Measurements from ENCODE around the gene ATXN1L.
"Not testable (repeated sequence)": the region's sequence is repeated elsewhere in the genome, so short reads cannot be mapped to it uniquely, and the experiment has no call there.

Gene ATXN1L

GRCh38 chr16:71853413-71853812, 7.6 kb downstream of the ATXN1L start:
- no peak overlapping the region for H3K9ac ChIP-seq (ENCODE audit: low read depth, low read length)

GRCh38 chr16:71854369-71854948, 8.7 kb downstream of the ATXN1L start:
- Histone ChIP-seq H3K4me2 (ENCODE audit: low read length) (no peak overlapping the region), H3K9me3 (replicated peaks; ENCODE audit: low read length) (no peaks in the 10 kb centered on the region), H3K9ac (ENCODE audit: low read depth, low read length) (no peak overlapping the region), H3K27me3 (ENCODE audit: control insufficient read depth, insufficient read depth, low read length) (no peaks in the 10 kb centered on the region), H3K4me1 (ENCODE audit: control insufficient read depth, insufficient read depth, low read length) (no peaks in the 10 kb centered on the region), H3K4me3 (ENCODE audit: low read length) (no peak overlapping the region), H3K36me3 (ENCODE audit: insufficient read depth, low read length) (peaks cover 50% of the 10 kb centered on the region)

More at GRCh38 chr16:71853413-71853812, 7.6 kb downstream of the ATXN1L start:
- H3K4me1 ChIP-seq (ENCODE audit: control insufficient read depth, insufficient read depth, low read length) = no peaks in the 10 kb centered on the region
- no peak overlapping the region for H3K4me3 ChIP-seq (ENCODE audit: low read length)
- H3K36me3 ChIP-seq (ENCODE audit: insufficient read depth, low read length) = peaks cover 54% of the 10 kb centered on the region
- H3K4me2 ChIP-seq (ENCODE audit: low read length) = no peak overlapping the region
- no peaks in the 10 kb centered on the region for H3K9me3 ChIP-seq (replicated peaks; ENCODE audit: low read length)
- H3K27me3 ChIP-seq (ENCODE audit: control insufficient read depth, insufficient read depth, low read length) = no peaks in the 10 kb centered on the region

- Histone ChIP-seq H3K27me3 (ENCODE audit: control insufficient read depth, insufficient read depth, low read length) (no peaks in the 10 kb centered on the region), H3K4me3 (ENCODE audit: low read length) (no peak overlapping the region), H3K4me1 (ENCODE audit: control insufficient read depth, insufficient read depth, low read length) (no peaks in the 10 kb centered on the region), H3K4me2 (ENCODE audit: low read length) (no peak overlapping the region), H3K9me3 (replicated peaks; ENCODE audit: low read length) (no peaks in the 10 kb centered on the region), H3K36me3 (ENCODE audit: insufficient read depth, low read length) (peaks cover 36% of the 10 kb centered on the region), H3K9ac (ENCODE audit: low read depth, low read length) (no peak overlapping the region)
Observed at GRCh38 chr16:71855937-71856662, 10.3 kb downstream of the ATXN1L start.

GRCh38 chr16:71859762-71860521, 14.2 kb downstream of the ATXN1L start:
- no peak overlapping the region for H3K4me3 ChIP-seq (ENCODE audit: low read length)
- no peak overlapping the region for H3K4me2 ChIP-seq (ENCODE audit: low read length)
- H3K9ac ChIP-seq (ENCODE audit: low read depth, low read length) = no peak overlapping the region
- H3K27me3 ChIP-seq (ENCODE audit: control insufficient read depth, insufficient read depth, low read length) = no peaks in the 10 kb centered on the region
- peaks cover 21% of the 10 kb centered on the region for H3K36me3 ChIP-seq (ENCODE audit: insufficient read depth, low read length)
- no peaks in the 10 kb centered on the region for H3K9me3 ChIP-seq (replicated peaks; ENCODE audit: low read length)
- H3K4me1 ChIP-seq (ENCODE audit: control insufficient read depth, insufficient read depth, low read length) = no peaks in the 10 kb centered on the region

- Histone ChIP-seq H3K9ac (ENCODE audit: low read depth, low read length) (no peak overlapping the region), H3K4me1 (ENCODE audit: control insufficient read depth, insufficient read depth, low read length) (no peaks in the 10 kb centered on the region), H3K4me3 (ENCODE audit: low read length) (no peak overlapping the region), H3K27me3 (ENCODE audit: control insufficient read depth, insufficient read depth, low read length) (no peaks in the 10 kb centered on the region), H3K9me3 (replicated peaks; ENCODE audit: low read length) (no peaks in the 10 kb centered on the region), H3K36me3 (ENCODE audit: insufficient read depth, low read length) (peaks cover 14% of the 10 kb centered on the region), H3K4me2 (ENCODE audit: low read length) (no peak overlapping the region)
Observed at GRCh38 chr16:71863995-71864394, 18.2 kb downstream of the ATXN1L start.

- no peaks in the 10 kb centered on the region for H3K4me1 ChIP-seq (ENCODE audit: control insufficient read depth, insufficient read depth, low read length)
- H3K36me3 ChIP-seq (ENCODE audit: insufficient read depth, low read length) = peaks cover 10% of the 10 kb centered on the region
- no peak overlapping the region for H3K4me3 ChIP-seq (ENCODE audit: low read length)
- H3K9ac ChIP-seq (ENCODE audit: low read depth, low read length) = no peak overlapping the region
- H3K9me3 ChIP-seq (replicated peaks; ENCODE audit: low read length) = no peaks in the 10 kb centered on the region
- H3K27me3 ChIP-seq (ENCODE audit: control insufficient read depth, insufficient read depth, low read length) = no peaks in the 10 kb centered on the region
- no peak overlapping the region for H3K4me2 ChIP-seq (ENCODE audit: low read length)
Observed at GRCh38 chr16:71865173-71865863, 19.5 kb downstream of the ATXN1L start.

- not testable (repeated sequence) for H3K4me2 ChIP-seq (ENCODE audit: low read length); H3K9ac ChIP-seq (ENCODE audit: low read depth, low read length); H3K4me3 ChIP-seq (ENCODE audit: low read length); H3K36me3 ChIP-seq (ENCODE audit: insufficient read depth, low read length); H3K27me3 ChIP-seq (ENCODE audit: control insufficient read depth, insufficient read depth, low read length); H3K9me3 ChIP-seq (replicated peaks; ENCODE audit: low read length); H3K4me1 ChIP-seq (ENCODE audit: control insufficient read depth, insufficient read depth, low read length)
Observed at GRCh38 chr16:71867175-71867574, 21.4 kb downstream of the ATXN1L start.

GRCh38 chr16:71867939-71868338, 22.2 kb downstream of the ATXN1L start:
- Histone ChIP-seq H3K9me3 (replicated peaks; ENCODE audit: low read length) (no peaks in the 10 kb centered on the region), H3K4me2 (ENCODE audit: low read length) (no peak overlapping the region), H3K36me3 (ENCODE audit: insufficient read depth, low read length) (peaks cover 4% of the 10 kb centered on the region), H3K9ac (ENCODE audit: low read depth, low read length) (no peak overlapping the region), H3K4me1 (ENCODE audit: control insufficient read depth, insufficient read depth, low read length) (no peaks in the 10 kb centered on the region), H3K4me3 (ENCODE audit: low read length) (no peak overlapping the region), H3K27me3 (ENCODE audit: control insufficient read depth, insufficient read depth, low read length) (no peaks in the 10 kb centered on the region)

GRCh38 chr16:71869089-71869488, 23.3 kb downstream of the ATXN1L start:
- Histone ChIP-seq H3K27me3 (ENCODE audit: control insufficient read depth, insufficient read depth, low read length) (no peaks in the 10 kb centered on the region), H3K4me3 (ENCODE audit: low read length) (no peak overlapping the region)

GRCh38 chr16:71870818-71871217, 25.0 kb downstream of the ATXN1L start:
- no peaks in the 10 kb centered on the region for H3K27me3 ChIP-seq (ENCODE audit: control insufficient read depth, insufficient read depth, low read length)
- H3K9ac ChIP-seq (ENCODE audit: low read depth, low read length) = no peak overlapping the region
- H3K36me3 ChIP-seq (ENCODE audit: insufficient read depth, low read length) = peaks cover 4% of the 10 kb centered on the region
- no peaks in the 10 kb centered on the region for H3K4me1 ChIP-seq (ENCODE audit: control insufficient read depth, insufficient read depth, low read length)
- H3K9me3 ChIP-seq (replicated peaks; ENCODE audit: low read length) = no peaks in the 10 kb centered on the region
- no peak overlapping the region for H3K4me3 ChIP-seq (ENCODE audit: low read length)
- H3K4me2 ChIP-seq (ENCODE audit: low read length) = no peak overlapping the region

More at GRCh38 chr16:71869089-71869488, 23.3 kb downstream of the ATXN1L start:
- Histone ChIP-seq H3K9ac (ENCODE audit: low read depth, low read length) (no peak overlapping the region), H3K4me1 (ENCODE audit: control insufficient read depth, insufficient read depth, low read length) (no peaks in the 10 kb centered on the region), H3K4me2 (ENCODE audit: low read length) (no peak overlapping the region), H3K36me3 (ENCODE audit: insufficient read depth, low read length) (peaks cover 4% of the 10 kb centered on the region), H3K9me3 (replicated peaks; ENCODE audit: low read length) (no peaks in the 10 kb centered on the region)

- Histone ChIP-seq H3K4me1 (ENCODE audit: control insufficient read depth, insufficient read depth, low read length) (no peaks in the 10 kb centered on the region), H3K27me3 (ENCODE audit: control insufficient read depth, insufficient read depth, low read length) (no peaks in the 10 kb centered on the region), H3K4me2 (ENCODE audit: low read length) (no peak overlapping the region), H3K36me3 (ENCODE audit: insufficient read depth, low read length) (peaks cover 4% of the 10 kb centered on the region), H3K4me3 (ENCODE audit: low read length) (no peak overlapping the region), H3K9me3 (replicated peaks; ENCODE audit: low read length) (no peaks in the 10 kb centered on the region), H3K9ac (ENCODE audit: low read depth, low read length) (no peak overlapping the region)
Observed at GRCh38 chr16:71873199-71873598, 27.4 kb downstream of the ATXN1L start.

Data from skeletal muscle satellite cell (primary cell).